Progenitor cell of endocrine pancreas (in vitro differentiated cells): ENCODE results near the gene ITPRID2. TPM values are rescaled to one million over a fixed set of nuclear protein-coding genes. Genes with fewer than 3 reads are reported as not detected.
A peak's percentile ranks its signal among the peaks of the same experiment; 100 is the strongest.
"Not testable (repeated sequence)": the region's sequence is repeated elsewhere in the genome, so short reads cannot be mapped to it uniquely, and the experiment has no call there.

Source experiments
- DNase-seq: peaks from one replicate; pipeline ENCODE4 v3.0.0; 2021; ENCODE audit warnings: low spot score; ENCODE audit not compliant: unreplicated experiment
- H3K27ac Mint-ChIP-seq: 2 replicates; pipeline ENCODE4 v1.8.0; 2021; ENCODE audit warnings: mild to moderate bottlenecking, moderate library complexity, mixed read lengths
- H3K27me3 Mint-ChIP-seq: 2 replicates; pipeline ENCODE4 v1.8.0; 2021; ENCODE audit warnings: mixed read lengths
- H3K36me3 Mint-ChIP-seq: 2 replicates; pipeline ENCODE4 v1.8.0; 2022; ENCODE audit warnings: mixed read lengths; ENCODE audit not compliant: insufficient read depth
- H3K4me1 Mint-ChIP-seq: 2 replicates; pipeline ENCODE4 v1.8.0; 2021; ENCODE audit warnings: low read depth, mixed read lengths
- H3K4me3 Mint-ChIP-seq: 2 replicates; pipeline ENCODE4 v1.8.0; 2021; ENCODE audit warnings: low read depth, mild to moderate bottlenecking, moderate library complexity, mixed read lengths
- H3K9me3 Mint-ChIP-seq: 2 replicates; pipeline ENCODE4 v1.8.0; 2021; ENCODE audit warnings: low read depth, mixed read lengths
- CTCF ChIP-seq: fragments of 200-600 bp; sonication (generic); IDR thresholded peaks from one replicate; pipeline ENCODE4 v1.5.0; 2021; ENCODE audit warnings: antibody characterized with exemption, mild to moderate bottlenecking; ENCODE audit not compliant: unreplicated experiment
- total RNA-seq: library from RNA; stranded (reverse); gene quantifications from 2 replicates; pipeline ENCODE4 v1.2.1, GENCODE V29; 2021

The ITPRID2 gene
- total RNA-seq, 1 donor from 2014 or later: 69.7 TPM

GRCh38 chr2:181953881-181954537 lies 62.5 kb downstream of the ITPRID2 start:
- no peaks in the 10 kb centered on the region for H3K36me3 Mint-ChIP-seq
- peak overlapping the region; percentile 33 for H3K27ac Mint-ChIP-seq
- DNase-seq: peak; percentile 58

DNA sequence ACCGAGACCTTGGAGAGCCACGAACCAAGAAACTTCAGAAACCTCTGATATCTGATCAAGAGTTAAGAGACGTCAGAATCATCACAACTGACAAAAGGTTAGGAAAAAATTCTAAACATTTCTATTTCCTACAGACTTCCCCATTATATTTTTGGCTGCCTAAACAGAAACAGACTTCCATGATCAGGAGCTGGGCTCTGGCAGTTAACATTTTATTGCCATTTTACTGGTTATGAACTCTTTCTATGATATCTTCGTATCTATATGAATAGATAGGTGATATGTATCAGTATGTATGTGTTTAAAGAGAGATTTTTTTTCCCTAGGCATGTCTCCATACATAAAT lies 63.0 kb downstream of the ITPRID2 start:
- Mint-ChIP-seq H3K36me3 (no peaks in the 10 kb centered on the region), H3K9me3 (peaks cover 2% of the 10 kb centered on the region), H3K4me3 (peak overlapping the region; percentile 67), H3K4me1 (peaks cover 6% of the 10 kb centered on the region), H3K27ac (no peak overlapping the region), H3K27me3 (no peaks in the 10 kb centered on the region)
- no peak for TF ChIP-seq CTCF
- DNase-seq: no peak

More at GRCh38 chr2:181953881-181954537, 62.5 kb downstream of the ITPRID2 start:
- Mint-ChIP-seq H3K9me3 (peaks cover 2% of the 10 kb centered on the region), H3K27me3 (no peaks in the 10 kb centered on the region), H3K4me3 (peak overlapping the region; percentile 67), H3K4me1 (peaks cover 6% of the 10 kb centered on the region)
- TF ChIP-seq CTCF: peak; percentile 68

GRCh38 chr2:181955010-181955409 lies 63.5 kb downstream of the ITPRID2 start:
- Mint-ChIP-seq H3K4me3 (no peak overlapping the region), H3K27ac (no peak overlapping the region), H3K4me1 (peaks cover 6% of the 10 kb centered on the region), H3K9me3 (peaks cover 2% of the 10 kb centered on the region), H3K36me3 (no peaks in the 10 kb centered on the region), H3K27me3 (no peaks in the 10 kb centered on the region)
- no peak for TF ChIP-seq CTCF
- DNase-seq: no peak

DNA sequence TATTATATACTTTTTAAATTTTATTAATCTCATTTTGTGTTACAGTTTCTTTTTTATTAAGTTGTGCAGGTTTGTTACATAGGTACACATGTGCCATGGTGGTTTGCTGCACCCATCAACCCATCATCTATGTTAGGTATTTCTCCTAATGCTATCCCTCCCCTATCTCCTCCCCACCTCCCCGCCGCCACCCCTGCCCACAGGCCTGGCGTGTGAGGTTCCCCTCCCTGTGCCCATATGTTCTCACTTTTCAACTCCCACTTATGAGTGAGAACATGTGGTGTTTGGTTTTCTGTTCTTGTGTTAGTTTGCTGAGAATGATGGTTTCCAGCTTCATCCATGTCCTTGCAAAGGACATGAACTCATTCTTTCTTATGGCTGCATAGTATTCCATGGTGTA lies 64.3 kb downstream of the ITPRID2 start:
- H3K9me3 Mint-ChIP-seq, DNase-seq, H3K36me3 Mint-ChIP-seq, H3K4me1 Mint-ChIP-seq, H3K27me3 Mint-ChIP-seq, H3K4me3 Mint-ChIP-seq, H3K27ac Mint-ChIP-seq: not testable (repeated sequence)

GRCh38 chr2:181957668-181958067 lies 66.1 kb downstream of the ITPRID2 start:
- no peaks in the 10 kb centered on the region for H3K27me3 Mint-ChIP-seq
- H3K9me3 Mint-ChIP-seq: peaks cover 2% of the 10 kb centered on the region
- peaks cover 6% of the 10 kb centered on the region for H3K4me1 Mint-ChIP-seq
- DNase-seq: no peak
- no peak overlapping the region for H3K4me3 Mint-ChIP-seq
- TF ChIP-seq CTCF: no peak
- H3K27ac Mint-ChIP-seq: no peak overlapping the region
- no peaks in the 10 kb centered on the region for H3K36me3 Mint-ChIP-seq

GRCh38 chr2:181958726-181959125 lies 67.2 kb downstream of the ITPRID2 start:
- no peaks in the 10 kb centered on the region for H3K36me3 Mint-ChIP-seq

More at GRCh38 chr2:181958726-181959125, 67.2 kb downstream of the ITPRID2 start:
- Mint-ChIP-seq H3K9me3 (peaks cover 2% of the 10 kb centered on the region), H3K4me3 (no peak overlapping the region), H3K4me1 (peaks cover 6% of the 10 kb centered on the region), H3K27ac (no peak overlapping the region), H3K27me3 (no peaks in the 10 kb centered on the region)
- no peak for TF ChIP-seq CTCF
- no peak for DNase-seq
